Naive thymus-derived CD4-positive, alpha-beta T cell (primary cell): ENCODE data around the gene ZFP90. TPM values are rescaled to one million over a fixed set of nuclear protein-coding genes. Genes with fewer than 3 reads are reported as not detected.

Experiments used
- ATAC-seq: fragments of 150-1000 bp; cut with Tn5 transposase; 2 replicates; pipeline ENCODE4 v1.10.0; 2021; ENCODE audit warnings: mild to moderate bottlenecking, moderate library complexity
- CTCF ChIA-PET: fragments of 350-600 bp; sonication (Branson Sonifier 250); formaldehyde crosslinking; loops from one replicate; lab custom pipeline; 2021; ENCODE audit warnings: antibody characterized with exemption; lab: Charles Lee
- POLR2A ChIA-PET: fragments of 350-600 bp; sonication (Branson Sonifier 250); formaldehyde crosslinking; loops from one replicate; lab custom pipeline; 2021; ENCODE audit warnings: antibody characterized with exemption, inconsistent platforms; lab: Charles Lee
- DNase-seq, 9 donors: peaks; one replicate each; pipeline versions ENCODE4 v3.0.0 to v3.0.0-alpha.2; 2020 to 2022; ENCODE audit warnings: mixed read lengths in 1 of 9
- H3K27ac ChIP-seq: one replicate; pipeline ENCODE4 v1.7.0; 2013; ENCODE audit warnings: mild to moderate bottlenecking, low read depth, low read length, moderate library complexity
- H3K27me3 ChIP-seq, 2 donors: one replicate each; pipeline ENCODE4 v1.7.0; 2013; ENCODE audit warnings: low read length in 2 of 2, mild to moderate bottlenecking in 2 of 2, moderate library complexity in 2 of 2; ENCODE audit not compliant: control insufficient read depth in 2 of 2, insufficient read depth in 2 of 2
- H3K36me3 ChIP-seq, 3 experiments: 1 replicate in 2 of 3; 2 replicates in 1 of 3; pipeline ENCODE4 v1.7.0; 2013; ENCODE audit warnings: low read length in 3 of 3, mild to moderate bottlenecking in 3 of 3, moderate library complexity in 1 of 3; ENCODE audit not compliant: insufficient read depth in 3 of 3, control insufficient read depth in 2 of 3
- H3K4me1 ChIP-seq, 2 donors: one replicate each; pipeline ENCODE4 v1.7.0; 2013; ENCODE audit warnings: low read length in 2 of 2, mild to moderate bottlenecking in 2 of 2, moderate library complexity in 1 of 2; ENCODE audit not compliant: control insufficient read depth in 2 of 2, insufficient read depth in 2 of 2
- H3K4me3 ChIP-seq: 2 replicates; pipeline ENCODE4 v1.7.0; 2013; ENCODE audit warnings: mild to moderate bottlenecking, low read length
- H3K9me3 ChIP-seq, 3 experiments: 1 replicate in 2 of 3; 2 replicates in 1 of 3; pipeline ENCODE4 v1.7.0; 2013; ENCODE audit warnings: low read length in 3 of 3; ENCODE audit not compliant: control insufficient read depth in 2 of 3
- H3K27ac Mint-ChIP-seq, 9 donors: one replicate each; pipeline ENCODE4 v1.8.0; 2020 to 2022; ENCODE audit warnings: mixed read lengths in 9 of 9, mild to moderate bottlenecking in 8 of 9, moderate library complexity in 5 of 9, inconsistent platforms in 2 of 9
- H3K27me3 Mint-ChIP-seq, 5 donors: one replicate each; pipeline ENCODE4 v1.8.0; 2021 to 2022; ENCODE audit warnings: mixed read lengths in 5 of 5, mild to moderate bottlenecking in 1 of 5
- H3K36me3 Mint-ChIP-seq, 5 donors: one replicate each; pipeline ENCODE4 v1.8.0; 2020 to 2022; ENCODE audit warnings: mixed read lengths in 5 of 5, mild to moderate bottlenecking in 3 of 5, inconsistent platforms in 1 of 5
- H3K4me1 Mint-ChIP-seq, 7 donors: one replicate each; pipeline ENCODE4 v1.8.0; 2020 to 2022; ENCODE audit warnings: mixed read lengths in 7 of 7, mild to moderate bottlenecking in 3 of 7, inconsistent platforms in 1 of 7
- H3K4me3 Mint-ChIP-seq, 10 donors: one replicate each; pipeline ENCODE4 v1.8.0; 2020 to 2022; ENCODE audit warnings: mild to moderate bottlenecking in 10 of 10, mixed read lengths in 10 of 10, moderate library complexity in 6 of 10, inconsistent platforms in 2 of 10
- H3K9me3 Mint-ChIP-seq, 11 donors: one replicate each; pipeline ENCODE4 v1.8.0; 2020 to 2022; ENCODE audit warnings: mixed read lengths in 11 of 11, mild to moderate bottlenecking in 4 of 11, inconsistent platforms in 1 of 11, moderate library complexity in 1 of 11
- intact Hi-C, 2 donors: fragments of 100-400 bp; cut with micrococcal nuclease; formaldehyde crosslinking; loops; one replicate each; pipeline ENCODE4 v1.15.1; 2023
- polyA plus RNA-seq, 2 donors: library from polyadenylated mRNA; unstranded; fragments of 300-500 nt; fragmentation: Illumina TruSeq; gene quantifications; one replicate each; pipeline ENCODE4 v1.2.3, GENCODE V29; 2021
- total RNA-seq, 6 experiments: library from RNA in 5 of 6; stranded (reverse) in 5 of 6; gene quantifications; 1 replicate in 5 of 6; 2 replicates in 1 of 6; pipeline ENCODE4 v1.2.3 and lab custom pipeline; 2021 to 2026

The ZFP90 gene
- total and polyA plus RNA-seq, 7 experiments from 2014 or later: 18.2 to 49.4 (median 33.1) TPM

- Histone ChIP-seq H3K36me3 (no peaks in the 10 kb centered on the region), H3K27me3 (no peaks in the 10 kb centered on the region), H3K27ac (no peak overlapping the region), H3K4me1 (peaks cover 0 to 3% of the 10 kb centered on the region in 2 donors), H3K4me3 (no peak overlapping the region), H3K9me3 (no peaks in the 10 kb centered on the region)
- no peaks in the 10 kb centered on the region for H3K9me3 Mint-ChIP-seq
- H3K27me3 Mint-ChIP-seq: peaks cover 0 to 25% (median 0%) of the 10 kb centered on the region in 5 donors
- intact Hi-C loops: loop anchor here (5.0 kb wide), 3 partner anchors 95 to 270 kb away; partner anchors contain the start of gene SLC7A6 (in 1 of the 2)
- no peaks in the 10 kb centered on the region for H3K36me3 Mint-ChIP-seq
- H3K4me3 Mint-ChIP-seq: peak overlapping the region in 1 of 10 donors; percentile 41
- POLR2A ChIA-PET: interaction anchor here (0.9 kb wide), 1 partner anchor 9 kb away, joined by 3 read pairs; no protein-coding TSS in a partner anchor
- peak overlapping the region in 1 of 9 donors; percentile 10 for H3K27ac Mint-ChIP-seq
- peaks cover 0 to 14% (median 3%) of the 10 kb centered on the region in 7 donors for H3K4me1 Mint-ChIP-seq
- DNase-seq (peak in 1 of 9 donors; percentile 1), ATAC-seq (no peak)
- CTCF ChIA-PET: interaction anchor here (0.7 to 4.2 kb wide), 6 partner anchors 9 to 125 kb away, joined by 3 to 76 read pairs (median 6); no protein-coding TSS in a partner anchor
Observed at GRCh38 chr16:68512183-68512582, 26.9 kb upstream of the ZFP90 start.

- Histone ChIP-seq H3K9me3 (no peaks in the 10 kb centered on the region), H3K36me3 (no peaks in the 10 kb centered on the region), H3K4me3 (no peak overlapping the region), H3K27ac (no peak overlapping the region), H3K4me1 (peaks cover 0 to 3% of the 10 kb centered on the region in 2 donors), H3K27me3 (no peaks in the 10 kb centered on the region)
- H3K9me3 Mint-ChIP-seq: no peaks in the 10 kb centered on the region
- CTCF ChIA-PET: interaction anchor here (1.0 to 4.2 kb wide), 3 partner anchors 12 to 117 kb away, joined by 3 to 76 read pairs (median 27); no protein-coding TSS in a partner anchor
- peaks cover 0 to 14% (median 3%) of the 10 kb centered on the region in 7 donors for H3K4me1 Mint-ChIP-seq
- peaks cover 0 to 22% (median 0%) of the 10 kb centered on the region in 5 donors for H3K27me3 Mint-ChIP-seq
- no peaks in the 10 kb centered on the region for H3K36me3 Mint-ChIP-seq
- no peak overlapping the region for H3K27ac Mint-ChIP-seq
- no peak overlapping the region for H3K4me3 Mint-ChIP-seq
- no peak for ATAC-seq
- intact Hi-C loops: loop anchor here (5.0 kb wide), 3 partner anchors 95 to 270 kb away; partner anchors contain the start of gene SLC7A6 (in 1 of the 2)
- no peak for DNase-seq
- POLR2A ChIA-PET: interaction anchor here (0.9 kb wide), 2 partner anchors 8 to 112 kb away, joined by 3 to 4 read pairs; no protein-coding TSS in a partner anchor
Observed at GRCh38 chr16:68512742-68513141, 26.3 kb upstream of the ZFP90 start.

- intact Hi-C loops: loop anchor here (5.0 kb wide), 3 partner anchors 97 to 272 kb away; partner anchors contain the start of gene SLC7A6 (in 1 of the 2)
- peaks cover 0 to 11% (median 0%) of the 10 kb centered on the region in 5 donors for H3K27me3 Mint-ChIP-seq
- H3K27ac ChIP-seq: no peak overlapping the region
- no peak overlapping the region for H3K27ac Mint-ChIP-seq
- ATAC-seq (no peak), DNase-seq (no peak)
- H3K4me1 Mint-ChIP-seq: peaks cover 0 to 12% (median 3%) of the 10 kb centered on the region in 7 donors
- H3K36me3 ChIP-seq: no peaks in the 10 kb centered on the region
- ChIA-PET CTCF (interaction anchor here (2.1 kb wide), 1 partner anchor 118 kb away, joined by 5 read pairs; no protein-coding TSS in a partner anchor), POLR2A (no interaction called here)
- H3K4me1 ChIP-seq: peaks cover 0 to 3% of the 10 kb centered on the region in 2 donors
- no peaks in the 10 kb centered on the region for H3K36me3 Mint-ChIP-seq
- no peaks in the 10 kb centered on the region for H3K27me3 ChIP-seq
- no peak overlapping the region for H3K4me3 Mint-ChIP-seq
- H3K4me3 ChIP-seq: no peak overlapping the region
- no peaks in the 10 kb centered on the region for H3K9me3 Mint-ChIP-seq
- H3K9me3 ChIP-seq: no peaks in the 10 kb centered on the region
Observed at GRCh38 chr16:68514511-68514910, 24.6 kb upstream of the ZFP90 start.

GRCh38 chr16:68517606-68518166 is 21.4 kb upstream of the ZFP90 start:
- H3K4me1 ChIP-seq: peaks cover 0 to 5% of the 10 kb centered on the region in 2 donors
- Mint-ChIP-seq H3K36me3 (no peaks in the 10 kb centered on the region), H3K9me3 (no peaks in the 10 kb centered on the region), H3K4me3 (no peak overlapping the region), H3K27ac (peak overlapping the region in 4 of 9 donors; percentile 6 to 75 (median 24)), H3K4me1 (peaks cover 0 to 12% (median 7%) of the 10 kb centered on the region in 7 donors), H3K27me3 (peaks cover 0 to 5% (median 0%) of the 10 kb centered on the region in 5 donors)
- POLR2A ChIA-PET: interaction anchor here (0.6 kb wide), 1 partner anchor 283 kb away, joined by 3 read pairs; no protein-coding TSS in a partner anchor
- no peaks in the 10 kb centered on the region for H3K36me3 ChIP-seq
- no peak for ATAC-seq
- no peak overlapping the region for H3K27ac ChIP-seq
- H3K27me3 ChIP-seq: no peaks in the 10 kb centered on the region
- no peaks in the 10 kb centered on the region for H3K9me3 ChIP-seq
- CTCF ChIA-PET: interaction anchor here (0.5 to 4.7 kb wide), 5 partner anchors 12 to 121 kb away, joined by 3 to 25 read pairs (median 6); no protein-coding TSS in a partner anchor
- DNase-seq: no peak
- intact Hi-C loops: no loop called here
- H3K4me3 ChIP-seq: no peak overlapping the region

GRCh38 chr16:68519225-68519745 is 19.8 kb upstream of the ZFP90 start:
- Mint-ChIP-seq H3K27me3 (peaks cover 0 to 3% (median 0%) of the 10 kb centered on the region in 5 donors), H3K9me3 (no peaks in the 10 kb centered on the region), H3K36me3 (no peaks in the 10 kb centered on the region), H3K4me1 (peaks cover 0 to 12% (median 7%) of the 10 kb centered on the region in 7 donors), H3K4me3 (no peak overlapping the region), H3K27ac (peak overlapping the region in 1 of 9 donors; percentile 80)
- H3K27ac ChIP-seq: no peak overlapping the region
- H3K9me3 ChIP-seq: no peaks in the 10 kb centered on the region
- ChIA-PET POLR2A (interaction anchor here (1.2 kb wide), 1 partner anchor 128 kb away, joined by 4 read pairs; no protein-coding TSS in a partner anchor), CTCF (interaction anchor here (0.7 to 4.7 kb wide), 4 partner anchors 10 to 124 kb away, joined by 5 to 25 read pairs (median 6); no protein-coding TSS in a partner anchor)
- peaks cover 0 to 5% of the 10 kb centered on the region in 2 donors for H3K4me1 ChIP-seq
- intact Hi-C loops: no loop called here
- DNase-seq (no peak), ATAC-seq (no peak)
- no peaks in the 10 kb centered on the region for H3K36me3 ChIP-seq
- H3K27me3 ChIP-seq: no peaks in the 10 kb centered on the region
- no peak overlapping the region for H3K4me3 ChIP-seq

GRCh38 chr16:68520649-68521086 is 18.4 kb upstream of the ZFP90 start:
- Mint-ChIP-seq H3K36me3 (no peaks in the 10 kb centered on the region), H3K27ac (peak overlapping the region in 6 of 9 donors; percentile 68 to 92 (median 87)), H3K9me3 (no peaks in the 10 kb centered on the region), H3K4me3 (peak overlapping the region in 9 of 10 donors; percentile 49 to 73 (median 67)), H3K4me1 (peaks cover 0 to 12% (median 7%) of the 10 kb centered on the region in 7 donors), H3K27me3 (peaks cover 0 to 3% (median 0%) of the 10 kb centered on the region in 5 donors)
- Histone ChIP-seq H3K36me3 (no peaks in the 10 kb centered on the region), H3K9me3 (no peaks in the 10 kb centered on the region), H3K27me3 (no peaks in the 10 kb centered on the region), H3K27ac (peak overlapping the region; percentile 20), H3K4me1 (peaks cover 0 to 5% of the 10 kb centered on the region in 2 donors), H3K4me3 (peak overlapping the region; percentile 21)
- peak; percentile 70 to 91 (median 86) for DNase-seq
- ATAC-seq: peak; percentile 100
- POLR2A ChIA-PET: interaction anchor here (0.8 to 1.6 kb wide), 5 partner anchors 9 to 130 kb away, joined by 3 to 9 read pairs (median 4); partner anchors contain the start of gene ZFP90
- intact Hi-C loops: loop anchor here (1.0 to 10.0 kb wide), 7 partner anchors 10 to 1044 kb away; partner anchors contain the start of genes SMPD3 (in 2 of the 2), ZFP90 (in 2 of the 2), ESRP2 (in 1 of the 2) and NFAT5 (in 1 of the 2)
- CTCF ChIA-PET: interaction anchor here (0.6 to 4.7 kb wide), 21 partner anchors 9 to 602 kb away, joined by 3 to 25 read pairs (median 5); no protein-coding TSS in a partner anchor
